ENCODE measurements around the gene MOGAT1. TPM values are rescaled to one million over a fixed set of nuclear protein-coding genes. Genes with fewer than 3 reads are reported as not detected.
A peak's percentile ranks its signal among the peaks of the same experiment; 100 is the strongest.

The MOGAT1 gene
- total RNA-seq, 2 donors from 2014 or later = 0.24 TPM; not detected in 1

GRCh38 chr2:222672068-222672401, 577 bp downstream of the MOGAT1 start:
- Histone ChIP-seq H3K9me3 (no peaks in the 10 kb centered on the region), H3K36me3 (no peaks in the 10 kb centered on the region), H3K27ac (no peak overlapping the region), H3K9ac (ENCODE audit: low read depth in 2 of 2, low read length in 2 of 2) (no peak overlapping the region), H3K27me3 (no peaks in the 10 kb centered on the region), H3K4me3 (peak overlapping the region; percentile 43), H3K4me1 (no peaks in the 10 kb centered on the region)
- no peak for DNase-seq
- intact Hi-C loops (cut with DNase I) = no loop called here
- TF ChIP-seq CTCF (IDR thresholded peaks at IDR 0.05) = no peak

GRCh38 chr2:222673273-222673672, 1.8 kb downstream of the MOGAT1 start:
- TF ChIP-seq CTCF (IDR thresholded peaks at IDR 0.05) = no peak
- H3K4me1 ChIP-seq = no peaks in the 10 kb centered on the region
- no peaks in the 10 kb centered on the region for H3K9me3 ChIP-seq
- DNase-seq = no peak
- H3K36me3 ChIP-seq = no peaks in the 10 kb centered on the region
- intact Hi-C loops (cut with DNase I) = no loop called here
- no peaks in the 10 kb centered on the region for H3K27me3 ChIP-seq
- H3K4me3 ChIP-seq = no peak overlapping the region
- H3K9ac ChIP-seq (ENCODE audit: low read depth in 2 of 2, low read length in 2 of 2) = no peak overlapping the region
- no peak overlapping the region for H3K27ac ChIP-seq

GRCh38 chr2:222673883-222674282, 2.4 kb downstream of the MOGAT1 start:
- DNase-seq = no peak
- Histone ChIP-seq H3K4me3 (no peak overlapping the region), H3K9ac (ENCODE audit: low read depth in 2 of 2, low read length in 2 of 2) (no peak overlapping the region), H3K4me1 (no peaks in the 10 kb centered on the region), H3K27me3 (no peaks in the 10 kb centered on the region), H3K27ac (no peak overlapping the region), H3K9me3 (no peaks in the 10 kb centered on the region), H3K36me3 (no peaks in the 10 kb centered on the region)
- intact Hi-C loops (cut with DNase I) = no loop called here
- no peak for TF ChIP-seq CTCF (IDR thresholded peaks at IDR 0.05)

GRCh38 chr2:222677981-222678380, 6.5 kb downstream of the MOGAT1 start:
- no peaks in the 10 kb centered on the region for H3K4me1 ChIP-seq
- DNase-seq = no peak
- TF ChIP-seq CTCF (IDR thresholded peaks at IDR 0.05) = no peak
- H3K36me3 ChIP-seq = no peaks in the 10 kb centered on the region
- no peaks in the 10 kb centered on the region for H3K9me3 ChIP-seq
- no peak overlapping the region for H3K27ac ChIP-seq
- intact Hi-C loops (cut with DNase I) = no loop called here
- no peak overlapping the region for H3K9ac ChIP-seq (ENCODE audit: low read depth in 2 of 2, low read length in 2 of 2)
- H3K4me3 ChIP-seq = no peak overlapping the region
- H3K27me3 ChIP-seq = no peaks in the 10 kb centered on the region

GRCh38 chr2:222683805-222684204, 12.3 kb downstream of the MOGAT1 start:
- H3K36me3 ChIP-seq = no peaks in the 10 kb centered on the region
- no peak overlapping the region for H3K27ac ChIP-seq
- H3K9ac ChIP-seq (ENCODE audit: low read depth in 2 of 2, low read length in 2 of 2) = no peak overlapping the region
- no peak for TF ChIP-seq CTCF (IDR thresholded peaks at IDR 0.05)
- no peak for DNase-seq
- H3K4me3 ChIP-seq = no peak overlapping the region
- no peaks in the 10 kb centered on the region for H3K9me3 ChIP-seq
- H3K27me3 ChIP-seq = no peaks in the 10 kb centered on the region
- no peaks in the 10 kb centered on the region for H3K4me1 ChIP-seq
- intact Hi-C loops (cut with DNase I) = no loop called here

All from colonic mucosa (tissue), 4 donors.